Fibroblast of villous mesenchyme (primary cell): ENCODE data around the gene SMAD6. TPM values are rescaled to one million over a fixed set of nuclear protein-coding genes. Genes with fewer than 3 reads are reported as not detected.

Experiments used
- DNase-seq: peaks from one replicate; pipeline ENCODE4 v3.0.0-alpha.2; 2010; ENCODE audit warnings: low read depth
- H3K4me3 ChIP-seq: 2 replicates; pipeline ENCODE4 v1.5.1; 2011; ENCODE audit warnings: low read depth, mild to moderate bottlenecking, low read length
- total RNA-seq: library from RNA; depleted of rRNA; stranded (reverse); fragments of >200 nt; gene quantifications from 2 replicates; pipeline ENCODE4 v1.2.3, GENCODE V29; 2012
- TF ChIP-seq, protein P1 (sequence below): IDR thresholded peaks from 2 replicates; pipeline ENCODE4 v1.5.1; 2012; ENCODE audit warnings: low read depth, mild to moderate bottlenecking, low read length; ENCODE audit not compliant: insufficient read depth

The SMAD6 gene
- total RNA-seq, 1 donor = 3.0 TPM

DNA sequence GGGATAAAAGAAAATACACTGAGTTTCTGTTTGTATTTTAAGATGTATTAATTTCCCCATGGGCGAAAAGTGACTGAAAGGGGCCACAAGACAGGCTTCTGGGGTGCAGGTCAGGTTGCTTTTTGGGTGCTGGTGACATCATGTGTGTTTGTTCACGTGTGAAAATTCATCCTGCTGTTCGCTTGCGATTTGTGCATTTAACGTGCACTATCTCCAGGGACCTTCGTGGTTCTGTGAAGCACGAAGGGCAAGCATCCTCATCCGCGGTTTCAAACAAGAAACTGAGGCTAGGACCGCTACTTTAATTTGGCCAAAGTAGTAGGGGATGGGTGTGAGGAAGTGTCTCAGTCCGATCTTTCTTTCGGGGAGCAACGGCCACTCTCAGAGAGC lies 1.6 kb upstream of the SMAD6 start:
- peak overlapping the region; percentile 65 for H3K4me3 ChIP-seq
- DNase-seq = no peak
- TF ChIP-seq, protein P1, sequence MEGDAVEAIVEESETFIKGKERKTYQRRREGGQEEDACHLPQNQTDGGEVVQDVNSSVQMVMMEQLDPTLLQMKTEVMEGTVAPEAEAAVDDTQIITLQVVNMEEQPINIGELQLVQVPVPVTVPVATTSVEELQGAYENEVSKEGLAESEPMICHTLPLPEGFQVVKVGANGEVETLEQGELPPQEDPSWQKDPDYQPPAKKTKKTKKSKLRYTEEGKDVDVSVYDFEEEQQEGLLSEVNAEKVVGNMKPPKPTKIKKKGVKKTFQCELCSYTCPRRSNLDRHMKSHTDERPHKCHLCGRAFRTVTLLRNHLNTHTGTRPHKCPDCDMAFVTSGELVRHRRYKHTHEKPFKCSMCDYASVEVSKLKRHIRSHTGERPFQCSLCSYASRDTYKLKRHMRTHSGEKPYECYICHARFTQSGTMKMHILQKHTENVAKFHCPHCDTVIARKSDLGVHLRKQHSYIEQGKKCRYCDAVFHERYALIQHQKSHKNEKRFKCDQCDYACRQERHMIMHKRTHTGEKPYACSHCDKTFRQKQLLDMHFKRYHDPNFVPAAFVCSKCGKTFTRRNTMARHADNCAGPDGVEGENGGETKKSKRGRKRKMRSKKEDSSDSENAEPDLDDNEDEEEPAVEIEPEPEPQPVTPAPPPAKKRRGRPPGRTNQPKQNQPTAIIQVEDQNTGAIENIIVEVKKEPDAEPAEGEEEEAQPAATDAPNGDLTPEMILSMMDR = no peak

DNA sequence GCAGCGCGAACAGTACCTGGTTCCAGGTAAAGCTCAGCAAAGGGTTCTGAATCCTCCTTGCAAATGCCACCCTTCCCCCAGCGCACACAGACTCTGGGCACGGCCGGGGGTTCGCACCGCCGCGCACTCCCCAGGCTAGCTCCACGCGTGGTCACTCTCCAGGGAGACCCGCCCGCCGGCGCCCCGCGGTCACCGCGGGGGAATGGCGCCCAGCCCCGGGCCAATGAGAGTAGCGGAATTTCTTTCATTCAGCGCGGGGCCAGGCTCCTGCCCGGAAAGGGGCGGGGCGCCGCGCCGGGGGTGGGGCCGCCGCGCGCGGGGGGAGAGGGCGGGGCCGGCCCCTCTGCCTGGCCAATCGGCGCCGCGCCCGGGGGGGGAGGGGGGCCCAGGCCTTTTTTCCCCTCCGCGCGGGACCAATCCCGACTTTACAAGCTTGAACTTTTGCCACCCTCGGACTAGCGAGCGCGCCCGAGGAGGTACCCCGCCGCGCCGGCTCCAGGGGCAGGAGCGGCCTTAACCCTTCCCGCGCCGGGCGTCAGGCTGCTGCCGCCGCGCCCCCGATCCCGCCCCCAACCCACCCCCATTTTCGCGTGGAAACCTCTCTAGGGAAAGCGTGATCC lies 1.1 kb upstream of the SMAD6 start:
- H3K4me3 ChIP-seq = peak overlapping the region; percentile 69
- TF ChIP-seq, protein P1 = no peak
- DNase-seq = peak; percentile 96

- no peak for DNase-seq
- H3K4me3 ChIP-seq = peak overlapping the region; percentile 69
- TF ChIP-seq, protein P1 = no peak
These were observed 508 bp upstream of the SMAD6 start for GRCh38 chr15:66701422-66702034.

- no peak for DNase-seq
- TF ChIP-seq, protein P1 = no peak
- H3K4me3 ChIP-seq = peak overlapping the region; percentile 70
These were observed 927 bp downstream of the SMAD6 start for GRCh38 chr15:66702787-66703539.

- DNase-seq = peak; percentile 51
- TF ChIP-seq, protein P1 = no peak
- H3K4me3 ChIP-seq = peak overlapping the region; percentile 70
These were observed 1.5 kb downstream of the SMAD6 start for GRCh38 chr15:66703540-66703941.

- H3K4me3 ChIP-seq = peak overlapping the region; percentile 70
- TF ChIP-seq, protein P1 = no peak
- DNase-seq = no peak
These were observed 2.2 kb downstream of the SMAD6 start for GRCh38 chr15:66704019-66704802.
